Fibroblast of skin of right biceps (primary cell): ENCODE results near the gene SP2.
"Not testable (repeated sequence)": the region's sequence is repeated elsewhere in the genome, so short reads cannot be mapped to it uniquely, and the experiment has no call there.

ENCODE experiments used
- DNase-seq: peaks from one replicate; pipeline ENCODE4 v3.0.0-alpha.2; 2013

Gene SP2

DNA sequence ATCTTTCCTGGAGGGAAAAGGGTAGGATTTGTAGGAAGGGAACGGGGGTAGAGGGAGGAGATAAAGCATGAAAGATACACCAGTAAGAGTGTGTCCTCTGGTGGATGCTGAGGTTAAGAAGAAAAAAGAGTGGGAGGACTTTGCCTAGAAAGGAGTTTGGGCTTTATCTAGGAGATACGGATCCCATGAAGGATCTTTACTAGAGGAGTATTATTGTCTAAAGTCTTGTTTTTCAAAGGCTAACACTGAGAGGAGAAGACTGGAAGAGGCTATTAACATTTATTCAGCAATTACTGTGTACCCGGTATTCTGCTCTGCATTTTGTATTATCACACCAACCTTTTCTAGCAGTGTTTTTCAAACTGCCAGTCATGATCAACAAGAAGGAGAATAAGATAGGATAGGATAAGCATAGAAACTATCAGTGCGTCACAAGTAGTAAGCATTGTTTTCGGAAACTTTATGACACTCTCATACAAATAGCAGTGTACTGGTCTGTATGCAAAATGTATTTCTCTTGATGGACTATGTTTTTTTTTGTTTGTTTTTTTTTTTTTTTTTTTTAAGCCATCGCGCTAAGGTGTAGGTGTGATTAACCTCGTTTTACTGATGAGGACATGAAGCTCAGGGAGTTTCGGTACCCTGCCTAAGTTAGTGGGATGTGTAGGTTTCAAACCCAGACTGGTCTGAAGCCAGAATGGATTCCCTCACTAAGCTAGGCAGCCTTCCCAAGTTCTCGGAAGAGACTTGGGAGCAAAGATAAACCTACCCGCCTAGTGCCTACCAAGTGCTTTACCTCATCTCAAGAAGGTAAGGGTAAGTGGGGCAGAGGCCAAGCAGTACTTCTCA is 1.3 kb upstream of the SP2 start:
- DNase-seq, result no peak

DNA sequence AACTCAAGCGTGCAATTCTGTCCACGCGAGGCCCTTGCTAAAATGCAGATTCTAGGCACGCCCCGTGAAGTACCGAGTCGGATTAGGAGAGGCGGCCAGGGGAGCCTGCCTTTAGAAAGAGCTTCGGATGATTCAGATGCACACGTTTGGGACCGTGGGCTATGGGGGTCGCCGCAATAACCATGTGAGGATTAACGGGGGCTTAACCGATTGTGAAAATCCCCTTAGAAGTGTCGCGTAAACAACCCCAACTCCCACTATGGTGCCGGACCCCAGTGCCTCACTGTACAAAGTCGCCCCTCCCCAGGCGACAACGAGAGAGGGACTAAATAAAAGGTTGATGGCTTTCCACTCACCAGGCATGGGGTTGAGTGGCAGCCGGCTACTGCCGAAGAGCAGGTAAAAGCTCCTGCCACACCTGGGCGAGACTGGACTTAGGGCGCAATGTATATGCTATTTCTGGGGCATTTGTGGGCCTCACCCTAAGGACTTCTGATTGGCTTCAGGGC is 635 bp upstream of the SP2 start:
- no peak for DNase-seq

DNA sequence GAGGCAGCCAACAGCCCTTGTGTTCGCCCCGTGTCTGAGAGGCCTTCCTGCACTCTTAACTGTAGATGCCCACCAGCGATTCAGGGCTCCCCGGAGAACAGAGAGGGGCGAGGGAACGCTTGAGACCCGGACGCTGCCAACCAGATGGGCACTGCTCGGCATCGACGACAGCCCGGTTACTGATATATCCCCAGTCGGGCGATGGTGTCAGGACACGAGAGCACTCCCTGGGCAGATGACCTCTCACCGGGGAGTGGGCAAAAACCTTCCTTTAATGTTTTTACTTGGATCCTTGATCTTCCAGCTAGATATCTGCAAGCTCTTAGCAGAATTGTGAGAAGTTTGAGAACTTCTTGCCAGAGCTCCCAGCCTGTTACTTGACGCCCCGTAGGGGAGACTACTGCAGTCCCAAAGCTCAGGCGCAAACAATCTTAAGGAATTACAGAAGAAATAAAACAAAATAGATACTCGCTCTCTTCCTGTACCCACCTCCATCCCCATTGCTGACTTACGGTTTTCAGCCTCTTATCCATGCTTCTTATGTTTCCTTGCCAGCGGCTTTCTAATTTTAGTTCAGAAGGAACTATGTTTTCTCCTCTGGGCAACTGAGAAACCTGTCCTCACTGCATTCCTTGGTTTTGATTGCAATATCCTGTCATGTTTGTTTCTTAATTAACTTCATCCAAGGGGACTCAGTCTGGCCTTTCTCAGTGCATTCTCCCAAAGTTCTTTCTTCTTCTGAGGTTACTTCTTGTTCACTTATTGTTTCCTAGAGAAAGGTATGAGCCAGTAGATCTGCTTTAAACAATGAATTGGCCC is 845 bp downstream of the SP2 start:
- DNase-seq, result no peak

GRCh38 chr17:47897561-47897960 is 1.5 kb downstream of the SP2 start:
- DNase-seq, result no peak

DNA sequence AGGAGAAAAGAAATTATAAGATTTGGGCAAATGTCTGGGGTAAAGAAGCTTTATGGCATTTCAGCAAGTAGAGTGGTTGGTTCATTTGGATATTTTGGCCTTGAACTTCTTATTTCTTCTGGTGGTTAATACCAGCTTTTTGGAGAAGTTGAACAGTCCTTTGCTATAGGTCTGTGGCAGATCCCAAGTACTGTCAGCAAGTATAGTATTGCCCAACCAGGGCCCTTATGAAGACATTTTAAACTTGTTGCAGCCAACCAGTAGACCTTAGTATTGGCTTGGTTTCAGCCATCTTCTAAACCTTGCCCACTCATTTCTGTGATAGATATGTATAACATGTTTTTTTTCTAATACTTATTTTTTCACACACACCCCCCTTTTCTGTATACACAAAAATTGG is 2.2 kb downstream of the SP2 start:
- DNase-seq, result no peak

DNA sequence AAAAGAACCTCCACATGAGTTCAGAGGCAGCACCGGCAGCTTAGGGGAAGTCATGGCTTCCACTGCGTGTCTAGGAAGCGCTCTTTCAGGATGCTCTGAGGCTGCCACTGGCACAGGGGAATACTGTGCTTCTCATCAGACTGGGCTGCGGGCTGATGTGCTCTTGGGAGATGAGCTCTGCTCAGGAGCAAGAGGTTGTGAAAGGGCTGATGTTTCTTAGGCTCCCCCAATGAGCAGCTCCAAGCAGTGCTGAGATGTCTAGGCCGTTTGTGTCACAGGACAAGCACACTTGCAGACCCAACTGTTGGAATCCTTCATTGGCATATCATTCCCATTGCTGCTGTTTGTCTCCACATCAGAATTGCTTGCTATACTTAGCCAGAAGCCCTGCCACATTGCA is 3.6 kb downstream of the SP2 start:
- no peak for DNase-seq

GRCh38 chr17:47901423-47901822 is 5.4 kb downstream of the SP2 start:
- DNase-seq, result no peak

GRCh38 chr17:47902039-47902744 is 6.2 kb downstream of the SP2 start:
- DNase-seq, result no peak

DNA sequence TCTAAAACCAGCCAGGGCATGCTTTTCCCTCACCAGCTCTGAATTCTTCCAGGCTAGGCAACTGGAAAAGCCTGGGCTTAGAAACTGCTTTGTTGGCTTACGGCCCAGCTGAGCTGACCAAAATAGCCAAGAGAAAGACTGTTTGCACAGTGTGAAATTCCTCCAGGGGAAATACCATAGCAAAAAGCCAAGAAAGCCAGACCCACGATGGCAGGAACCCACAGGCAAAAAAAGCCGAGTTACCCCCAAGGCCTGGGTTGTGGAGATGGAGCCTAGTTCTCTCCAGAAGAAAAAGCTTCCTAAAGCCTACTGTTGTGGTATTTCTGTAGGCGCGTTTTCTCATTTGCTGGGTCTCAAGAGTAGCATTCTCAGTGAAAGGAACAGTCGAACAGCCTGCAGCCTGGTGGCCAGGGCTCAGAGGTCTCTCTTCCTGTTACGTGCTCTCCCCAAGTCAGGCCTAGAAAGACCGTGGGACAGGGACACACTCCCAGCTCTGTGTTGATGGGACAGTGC is 9.2 kb downstream of the SP2 start:
- peak; percentile 75 for DNase-seq

- no peak for DNase-seq
Observed at GRCh38 chr17:47906443-47906842, 10.4 kb downstream of the SP2 start.

DNA sequence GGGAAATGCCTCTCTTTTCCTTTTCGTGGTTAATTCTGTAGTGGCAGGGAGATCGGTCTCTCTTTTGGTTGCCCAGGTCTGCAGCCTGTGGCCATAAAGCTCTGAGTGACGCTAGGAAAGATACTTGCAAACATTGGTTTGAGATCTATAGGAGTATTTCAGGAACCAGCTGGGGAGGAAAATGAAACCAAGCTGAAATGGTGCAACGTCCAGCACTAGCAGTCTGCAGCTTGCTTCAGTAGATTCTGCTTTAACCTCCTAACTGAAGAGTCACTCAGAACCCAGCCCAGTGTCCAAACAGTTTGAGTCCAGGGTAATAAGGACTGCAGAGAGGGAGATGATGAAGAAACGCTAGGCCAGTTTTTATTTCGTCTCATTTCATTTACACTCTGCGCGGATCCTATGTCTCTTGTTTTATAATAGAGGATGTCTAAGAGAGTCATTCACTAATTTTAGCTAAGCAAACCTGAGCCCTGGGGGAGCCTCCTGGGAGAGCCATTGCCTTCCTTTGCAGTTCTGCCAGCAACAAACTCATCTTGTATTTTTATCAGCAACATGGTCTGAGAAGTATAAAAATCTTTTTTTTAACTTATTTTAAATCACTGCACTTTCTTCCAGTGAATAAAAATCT is 12.0 kb downstream of the SP2 start:
- DNase-seq, result no peak

DNA sequence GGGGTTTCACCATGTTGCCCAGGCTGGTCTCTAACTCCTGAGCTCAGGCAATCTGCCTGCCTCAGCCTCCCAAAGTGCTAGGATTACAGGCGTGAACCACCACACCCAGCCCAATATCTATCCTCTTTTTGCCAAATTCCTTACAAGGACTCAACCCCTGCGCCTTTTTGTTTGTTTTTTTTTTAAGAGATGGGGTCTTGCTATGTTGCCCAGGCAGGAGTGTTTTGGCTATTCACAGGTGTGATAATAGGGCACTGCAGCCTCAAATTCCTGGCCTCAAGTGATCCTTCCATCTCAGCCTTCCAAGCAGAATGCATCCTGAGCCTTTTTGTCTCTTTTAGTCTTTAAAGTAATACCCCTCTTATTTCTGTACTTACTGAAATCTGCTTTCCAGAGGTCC is 17.0 kb downstream of the SP2 start:
- no peak for DNase-seq

DNA sequence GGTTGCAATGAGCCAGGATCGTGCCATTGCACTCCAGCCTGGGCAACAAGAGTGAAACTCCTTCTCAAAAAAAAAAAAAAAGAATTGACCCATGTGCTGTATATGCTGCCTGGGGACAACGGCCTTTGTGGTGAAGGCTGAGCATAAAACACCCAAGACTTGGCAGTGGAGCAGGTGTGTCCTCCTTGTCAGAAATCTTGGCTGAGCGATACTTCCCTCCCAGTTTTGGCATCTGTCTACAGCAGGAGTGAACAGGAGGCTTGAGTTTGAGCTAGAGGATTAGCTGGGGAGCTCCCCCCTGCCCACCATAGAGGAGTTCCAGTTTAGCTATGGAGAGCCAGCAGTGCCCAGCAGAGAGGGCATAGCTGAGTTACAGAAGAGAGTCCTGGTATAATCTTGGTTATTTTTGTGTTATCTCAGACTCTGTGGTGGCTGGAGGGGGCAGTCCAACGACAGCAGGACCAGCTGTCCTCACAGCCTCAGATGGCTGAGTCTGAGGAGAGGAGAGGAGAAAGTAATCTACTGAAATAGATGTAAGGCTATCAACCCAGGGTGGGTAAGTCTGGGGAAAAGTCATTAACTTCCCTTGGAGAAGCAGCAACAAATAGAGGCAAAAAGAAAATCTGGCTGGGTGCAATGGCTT is 18.4 kb downstream of the SP2 start:
- DNase-seq, result no peak

DNA sequence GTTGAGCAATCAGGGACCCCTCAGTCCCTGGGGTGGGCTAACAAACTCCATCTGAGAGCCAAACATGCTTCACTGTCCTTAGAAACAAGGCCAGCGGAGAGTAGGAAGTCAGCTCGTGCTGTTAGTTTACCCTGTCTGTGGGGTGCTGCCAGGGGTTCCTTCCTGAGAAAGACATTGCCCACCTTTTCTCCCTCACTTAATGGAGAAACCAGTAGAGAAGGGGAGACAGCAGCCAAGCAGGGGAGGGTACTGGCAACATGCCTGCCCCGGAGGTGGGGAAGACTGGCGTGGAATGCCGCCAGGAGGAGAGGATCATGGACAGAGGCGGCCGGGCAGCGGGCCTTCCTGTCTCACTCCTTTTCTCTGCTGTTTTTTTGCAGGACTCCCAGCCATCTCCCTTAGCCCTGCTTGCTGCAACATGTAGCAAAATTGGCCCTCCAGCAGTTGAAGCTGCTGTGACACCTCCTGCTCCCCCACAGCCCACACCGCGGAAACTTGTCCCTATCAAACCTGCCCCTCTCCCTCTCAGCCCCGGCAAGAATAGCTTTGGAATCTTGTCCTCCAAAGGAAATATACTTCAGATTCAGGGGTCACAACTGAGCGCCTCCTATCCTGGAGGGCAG is 19.9 kb downstream of the SP2 start:
- DNase-seq, result no peak

DNA sequence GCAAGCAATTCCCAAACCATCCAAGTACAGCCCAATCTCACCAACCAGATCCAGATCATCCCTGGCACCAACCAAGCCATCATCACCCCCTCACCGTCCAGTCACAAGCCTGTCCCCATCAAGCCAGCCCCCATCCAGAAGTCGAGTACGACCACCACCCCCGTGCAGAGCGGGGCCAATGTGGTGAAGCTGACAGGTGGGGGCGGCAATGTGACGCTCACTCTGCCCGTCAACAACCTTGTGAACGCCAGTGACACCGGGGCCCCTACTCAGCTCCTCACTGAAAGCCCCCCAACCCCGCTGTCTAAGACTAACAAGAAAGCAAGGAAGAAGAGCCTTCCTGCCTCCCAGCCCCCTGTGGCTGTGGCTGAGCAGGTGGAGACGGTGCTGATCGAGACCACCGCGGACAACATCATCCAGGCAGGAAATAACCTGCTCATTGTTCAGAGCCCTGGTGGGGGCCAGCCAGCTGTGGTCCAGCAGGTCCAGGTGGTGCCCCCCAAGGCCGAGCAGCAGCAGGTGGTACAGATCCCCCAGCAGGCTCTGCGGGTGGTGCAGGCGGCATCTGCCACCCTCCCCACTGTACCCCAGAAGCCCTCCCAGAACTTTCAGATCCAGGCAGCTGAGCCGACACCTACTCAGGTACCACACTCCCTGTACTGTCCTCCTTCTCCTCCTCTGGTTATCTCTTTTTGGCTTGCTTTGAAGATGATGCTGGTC is 20.6 kb downstream of the SP2 start:
- DNase-seq, result no peak

GRCh38 chr17:47917581-47917980 is 21.5 kb downstream of the SP2 start:
- DNase-seq, result no peak

DNA sequence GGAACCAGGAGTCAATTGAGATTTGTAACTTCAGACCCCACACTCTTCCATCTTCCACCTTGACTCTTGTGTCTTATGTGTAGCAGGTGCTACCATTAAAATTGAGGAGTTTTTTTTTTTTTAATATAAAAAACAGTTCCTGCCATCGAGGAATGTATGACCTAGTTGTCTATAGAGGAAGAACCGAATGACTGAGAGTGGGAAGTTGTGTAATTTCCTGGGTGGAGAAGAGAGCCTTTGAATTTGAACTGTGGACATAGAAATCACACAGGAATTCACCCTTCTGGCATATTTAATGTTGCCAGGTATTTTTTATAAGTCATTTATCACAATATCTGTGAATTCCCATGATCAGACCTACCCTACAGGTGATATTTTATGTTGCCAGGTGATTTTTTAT is 22.0 kb downstream of the SP2 start:
- DNase-seq, result no peak

- DNase-seq, result no peak
Observed at GRCh38 chr17:47918991-47919390, 23.0 kb downstream of the SP2 start.

DNA sequence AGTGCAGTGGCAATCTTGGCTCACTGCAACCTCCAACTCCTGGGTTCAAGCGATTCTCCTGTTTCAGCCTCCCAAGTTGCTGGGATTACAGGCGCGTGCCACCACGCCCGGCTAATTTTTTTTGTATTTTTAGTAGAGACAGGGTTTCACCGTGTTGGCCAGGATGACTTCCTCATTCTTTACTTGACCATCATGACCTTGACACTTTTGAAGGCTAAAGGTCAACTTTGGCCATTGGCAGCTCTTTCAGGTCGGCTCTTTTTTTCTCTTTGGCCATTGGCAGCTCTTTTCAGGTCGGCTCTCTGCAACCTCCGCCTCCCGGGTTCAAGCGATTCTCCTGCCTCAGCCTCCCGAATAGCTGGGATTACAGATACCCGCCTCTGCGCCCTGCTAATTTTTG is 23.9 kb downstream of the SP2 start:
- DNase-seq, result not testable (repeated sequence)

- DNase-seq, result no peak
Observed at GRCh38 chr17:47924785-47925677, 29.0 kb downstream of the SP2 start.
